Parathyroid adenoma (tissue), 2 donors: ENCODE data around the gene EDARADD.
A peak's percentile ranks its signal among the peaks of the same experiment; 100 is the strongest.
"Not testable (repeated sequence)": the region's sequence is repeated elsewhere in the genome, so short reads cannot be mapped to it uniquely, and the experiment has no call there.

Experiments used
- H2AFZ ChIP-seq: fragments of 300-600 bp; sonication (generic); one replicate; pipeline ENCODE4 v1.7.0; 2017; ENCODE audit warnings: antibody characterized with exemption, mild to moderate bottlenecking
- H3K27ac ChIP-seq: fragments of 300-600 bp; sonication (generic); one replicate; pipeline ENCODE4 v1.7.0; 2017
- H3K27me3 ChIP-seq: fragments of 300-600 bp; sonication (generic); one replicate; pipeline ENCODE4 v1.7.0; 2017; ENCODE audit warnings: low read length; ENCODE audit not compliant: control insufficient read depth, insufficient read depth
- H3K36me3 ChIP-seq: fragments of 300-600 bp; sonication (generic); one replicate; pipeline ENCODE4 v1.7.0; 2017; ENCODE audit warnings: low read length; ENCODE audit not compliant: control insufficient read depth, insufficient read depth
- H3K4me1 ChIP-seq: fragments of 300-600 bp; sonication (generic); one replicate; pipeline ENCODE4 v1.7.0; 2017; ENCODE audit warnings: control low read depth
- H3K4me2 ChIP-seq: fragments of 300-600 bp; sonication (generic); one replicate; pipeline ENCODE4 v1.7.0; 2017; ENCODE audit warnings: low read length
- H3K4me3 ChIP-seq: fragments of 300-600 bp; sonication (generic); one replicate; pipeline ENCODE4 v1.7.0; 2017; ENCODE audit warnings: low read depth, low read length
- H3K79me2 ChIP-seq: fragments of 300-600 bp; sonication (generic); one replicate; pipeline ENCODE4 v1.7.0; 2017; ENCODE audit warnings: control low read depth
- H3K9ac ChIP-seq: fragments of 300-600 bp; sonication (generic); one replicate; pipeline ENCODE4 v1.7.0; 2017; ENCODE audit warnings: mild to moderate bottlenecking
- H3K9me3 ChIP-seq: fragments of 300-600 bp; sonication (generic); one replicate; pipeline ENCODE4 v1.7.0; 2017; ENCODE audit warnings: low read length; ENCODE audit not compliant: control insufficient read depth
- TF ChIP-seq, protein P1 (sequence below): fragments of 300-600 bp; sonication (generic); IDR thresholded peaks from one replicate; pipeline ENCODE4 v1.7.0; 2017; ENCODE audit warnings: antibody characterized with exemption, mild to moderate bottlenecking
- donor health status: primary hyperparathyroidism.

EDARADD gene

DNA sequence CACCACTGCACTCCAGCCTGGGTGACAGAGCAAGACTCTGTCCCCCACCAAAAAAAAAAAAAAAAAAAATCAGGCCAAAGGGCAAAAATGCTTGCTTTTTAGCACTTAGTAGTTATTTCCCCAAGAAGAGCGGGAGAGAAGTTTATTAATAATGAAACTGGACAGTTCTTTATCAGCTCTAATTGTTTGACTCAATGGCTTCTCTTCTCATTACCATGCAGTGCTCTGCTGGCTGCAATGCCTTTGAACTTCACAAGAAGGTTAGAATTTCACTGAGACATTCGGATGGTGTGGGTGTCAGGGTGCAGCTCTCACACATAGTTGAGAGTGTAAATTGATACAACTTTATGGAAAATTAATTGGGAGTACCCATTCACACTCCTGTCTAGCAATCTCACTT lies 63.7 kb downstream of the EDARADD start:
- Histone ChIP-seq H3K9me3 (no peaks in the 10 kb centered on the region), H3K27me3 (no peaks in the 10 kb centered on the region), H3K4me1 (no peaks in the 10 kb centered on the region), H3K4me3 (no peak overlapping the region), H2AFZ (no peak overlapping the region), H3K79me2 (no peaks in the 10 kb centered on the region), H3K9ac (no peak overlapping the region), H3K27ac (no peak overlapping the region), H3K36me3 (no peaks in the 10 kb centered on the region), H3K4me2 (no peak overlapping the region)
- TF ChIP-seq, protein P1, sequence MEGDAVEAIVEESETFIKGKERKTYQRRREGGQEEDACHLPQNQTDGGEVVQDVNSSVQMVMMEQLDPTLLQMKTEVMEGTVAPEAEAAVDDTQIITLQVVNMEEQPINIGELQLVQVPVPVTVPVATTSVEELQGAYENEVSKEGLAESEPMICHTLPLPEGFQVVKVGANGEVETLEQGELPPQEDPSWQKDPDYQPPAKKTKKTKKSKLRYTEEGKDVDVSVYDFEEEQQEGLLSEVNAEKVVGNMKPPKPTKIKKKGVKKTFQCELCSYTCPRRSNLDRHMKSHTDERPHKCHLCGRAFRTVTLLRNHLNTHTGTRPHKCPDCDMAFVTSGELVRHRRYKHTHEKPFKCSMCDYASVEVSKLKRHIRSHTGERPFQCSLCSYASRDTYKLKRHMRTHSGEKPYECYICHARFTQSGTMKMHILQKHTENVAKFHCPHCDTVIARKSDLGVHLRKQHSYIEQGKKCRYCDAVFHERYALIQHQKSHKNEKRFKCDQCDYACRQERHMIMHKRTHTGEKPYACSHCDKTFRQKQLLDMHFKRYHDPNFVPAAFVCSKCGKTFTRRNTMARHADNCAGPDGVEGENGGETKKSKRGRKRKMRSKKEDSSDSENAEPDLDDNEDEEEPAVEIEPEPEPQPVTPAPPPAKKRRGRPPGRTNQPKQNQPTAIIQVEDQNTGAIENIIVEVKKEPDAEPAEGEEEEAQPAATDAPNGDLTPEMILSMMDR = no peak

DNA sequence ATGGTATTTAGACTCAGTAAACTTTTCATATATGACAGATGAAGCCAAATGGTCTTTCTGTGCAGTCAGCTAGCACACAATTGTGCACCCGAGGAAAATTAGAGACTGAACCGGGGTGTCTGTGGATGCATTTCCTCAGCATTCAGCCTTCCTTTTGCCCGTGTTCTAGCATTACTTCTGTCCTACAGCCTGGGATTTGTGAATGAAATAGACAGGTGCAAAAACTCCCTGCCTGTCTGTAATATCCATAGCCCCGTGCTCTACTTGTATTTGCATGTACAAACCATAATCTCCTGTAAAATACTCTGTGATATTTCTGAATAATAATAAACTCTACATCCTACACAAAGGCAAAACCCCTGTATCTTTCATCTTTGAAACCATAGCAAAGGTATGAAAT lies 64.9 kb downstream of the EDARADD start:
- Histone ChIP-seq H3K27me3 (no peaks in the 10 kb centered on the region), H3K4me3 (no peak overlapping the region), H2AFZ (no peak overlapping the region), H3K9me3 (no peaks in the 10 kb centered on the region), H3K79me2 (no peaks in the 10 kb centered on the region), H3K9ac (no peak overlapping the region), H3K27ac (no peak overlapping the region), H3K4me1 (no peaks in the 10 kb centered on the region), H3K4me2 (no peak overlapping the region), H3K36me3 (no peaks in the 10 kb centered on the region)
- TF ChIP-seq, protein P1 = no peak

DNA sequence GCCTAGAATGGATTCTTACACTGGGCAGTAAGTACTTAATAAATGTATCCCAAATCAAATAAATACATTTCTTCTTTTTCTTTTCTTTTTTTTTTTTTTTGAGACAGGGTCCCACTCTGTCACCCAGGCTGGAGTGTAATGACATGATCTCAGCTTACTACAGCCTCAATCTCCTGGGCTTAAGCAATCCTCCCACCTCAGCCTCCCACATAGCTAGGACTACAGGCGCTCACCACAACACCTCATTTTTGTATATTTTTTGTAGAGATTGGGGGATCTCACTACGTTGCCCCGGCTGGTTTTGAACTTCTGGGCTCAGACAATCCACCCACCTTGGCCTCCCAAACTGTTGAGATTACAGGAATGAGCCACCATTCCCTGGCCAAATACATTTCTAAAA lies 66.0 kb downstream of the EDARADD start:
- Histone ChIP-seq H3K4me2 (no peak overlapping the region), H3K27me3 (no peaks in the 10 kb centered on the region), H3K27ac (no peak overlapping the region), H3K9me3 (no peaks in the 10 kb centered on the region), H3K4me1 (no peaks in the 10 kb centered on the region), H3K4me3 (no peak overlapping the region), H2AFZ (no peak overlapping the region), H3K36me3 (no peaks in the 10 kb centered on the region), H3K79me2 (no peaks in the 10 kb centered on the region), H3K9ac (no peak overlapping the region)
- TF ChIP-seq, protein P1 = no peak

DNA sequence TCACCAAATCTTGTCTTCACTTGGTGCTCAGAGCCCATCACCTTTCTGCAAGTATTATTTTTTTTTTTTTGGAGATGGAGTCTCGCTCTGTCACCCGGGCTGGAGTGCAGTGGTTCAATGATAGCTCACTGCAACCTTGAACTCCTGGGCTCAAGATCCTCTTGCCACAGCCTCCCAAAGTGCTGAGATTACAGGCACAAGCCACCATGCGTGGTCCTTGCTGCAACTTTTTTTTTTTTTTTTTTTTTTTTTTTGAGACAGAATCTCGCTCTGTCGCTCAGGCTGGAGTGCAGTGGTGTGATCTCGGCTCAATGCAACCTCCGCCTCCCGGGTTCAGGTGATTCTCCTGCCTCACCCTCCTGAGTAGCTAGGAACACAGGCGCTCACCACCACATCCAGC lies 70.1 kb downstream of the EDARADD start:
- H3K9me3 ChIP-seq, H3K4me2 ChIP-seq, H3K27me3 ChIP-seq, H2AFZ ChIP-seq, H3K36me3 ChIP-seq, H3K4me3 ChIP-seq, H3K79me2 ChIP-seq, H3K4me1 ChIP-seq, H3K9ac ChIP-seq, H3K27ac ChIP-seq: not testable (repeated sequence)

DNA sequence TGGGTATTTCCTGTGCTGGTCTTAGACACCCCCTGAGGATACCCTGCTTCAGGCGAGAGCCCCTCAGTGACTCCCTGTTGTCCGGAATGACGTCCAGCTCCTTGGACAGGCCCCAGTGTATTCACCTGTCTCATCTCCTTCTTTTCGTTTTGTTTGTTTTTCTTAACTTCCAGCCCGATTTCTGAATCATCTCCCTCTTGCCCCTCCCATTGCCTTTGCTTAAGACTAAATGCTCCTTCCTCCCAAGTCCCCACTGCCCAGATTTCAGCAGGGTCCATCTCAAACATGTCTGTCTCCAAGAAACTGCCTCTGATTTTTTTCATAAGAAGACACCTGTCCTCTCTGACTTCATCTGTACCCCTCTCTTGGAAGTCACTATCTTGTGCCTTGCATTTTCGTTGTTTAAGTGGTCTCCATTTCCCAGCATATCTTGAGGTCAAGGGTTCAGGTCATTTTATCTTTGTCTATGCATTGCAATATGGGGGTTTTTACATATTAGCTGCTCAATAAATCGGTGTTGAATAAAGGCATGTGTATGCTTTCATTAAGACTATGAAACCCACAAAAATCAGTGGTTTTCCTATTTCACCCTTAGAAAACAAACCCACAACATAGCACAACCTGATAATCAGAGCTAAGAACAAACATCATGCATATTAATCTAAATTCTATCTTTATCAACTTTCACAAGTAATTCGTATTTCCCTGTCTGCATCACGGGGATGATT lies 71.3 kb downstream of the EDARADD start:
- Histone ChIP-seq H3K27ac (peak overlapping the region; percentile 50), H3K9me3 (no peaks in the 10 kb centered on the region), H3K79me2 (no peaks in the 10 kb centered on the region), H3K4me2 (peak overlapping the region; percentile 20), H3K27me3 (no peaks in the 10 kb centered on the region), H3K36me3 (no peaks in the 10 kb centered on the region), H2AFZ (peak overlapping the region; percentile 20), H3K4me1 (no peaks in the 10 kb centered on the region), H3K9ac (no peak overlapping the region), H3K4me3 (no peak overlapping the region)
- TF ChIP-seq, protein P1 = no peak
